HCT116 (cell line): ENCODE results near the gene UBQLN4. TPM values are rescaled to one million over a fixed set of nuclear protein-coding genes. Genes with fewer than 3 reads are reported as not detected.
A peak's percentile ranks its signal among the peaks of the same experiment; 100 is the strongest.

ENCODE experiments used
- ATAC-seq: fragments of 200-7000 bp; cut with Tn5 transposase; 2 replicates; pipeline ENCODE4 v1.9.1; 2020; ENCODE audit warnings: mild to moderate bottlenecking, moderate library complexity
- BruUV-seq: library from RNA; stranded (reverse); fragments of 400-500 nt; replicated peaks from 2 replicates; lab custom pipeline; 2021; lab: Mats Ljungman, UMichigan
- CTCF ChIA-PET: fragments of 300-600 bp; sonication (Branson Sonifier 250); formaldehyde crosslinking; loops from one replicate; lab custom pipeline; 2021; ENCODE audit warnings: antibody characterized with exemption; lab: Charles Lee
- POLR2A ChIA-PET: fragments of 300-600, 350-600 bp; sonication (Branson Sonifier 250); formaldehyde crosslinking; loops from one replicate; lab custom pipeline; 2021; ENCODE audit warnings: antibody characterized with exemption; lab: Charles Lee
- RAD21 ChIA-PET, 2 experiments: fragments of 300-600 bp; sonication (Branson Sonifier 250); formaldehyde crosslinking; loops; one replicate each; lab custom pipeline; 2023; ENCODE audit warnings: low total read pairs in 2 of 2; ENCODE audit not compliant: uncharacterized antibody in 2 of 2, unreplicated experiment in 2 of 2, low non-redundant PET in 1 of 2; lab: Charles Lee
- DNase-seq: peaks from one replicate; pipeline ENCODE4 v3.0.0-alpha.2; 2010; ENCODE audit warnings: low read depth, low spot score
- H2AFZ ChIP-seq: fragments of 200-600 bp; shearing (Covaris generic), sonication (generic); 2 replicates; pipeline ENCODE4 v1.6.1; 2017; ENCODE audit warnings: low read depth, mixed run types, mixed read lengths, antibody characterized with exemption, low read length; ENCODE audit not compliant: poor library complexity, severe bottlenecking
- H3K27ac ChIP-seq: 2 replicates; pipeline ENCODE4 v1.5.1; 2012; ENCODE audit warnings: low read depth, low read length
- H3K27me3 ChIP-seq: fragments of 200-600 bp; sonication (generic); 2 replicates; pipeline ENCODE4 v1.6.1; 2016; ENCODE audit warnings: mixed run types, low read length, mixed read lengths; ENCODE audit not compliant: insufficient read depth
- H3K36me3 ChIP-seq, 2 experiments: fragments of 200-500 bp in 1 of 2; fragments of 200-600 bp in 1 of 2; sonication (Bioruptor generic) in 1 of 2; sonication (generic) in 1 of 2; 2 replicates each; pipeline versions ENCODE4 v1.5.1 to v1.6.1; 2014 to 2016; ENCODE audit warnings: low read length in 2 of 2, inconsistent platforms in 1 of 2, mixed read lengths in 1 of 2, mixed run types in 1 of 2; ENCODE audit not compliant: insufficient read depth in 2 of 2, control insufficient read depth in 1 of 2
- H3K4me1 ChIP-seq, 2 experiments: fragments of 200-600 bp in 1 of 2; sonication (generic) in 1 of 2; 2 replicates each; pipeline versions ENCODE4 v1.5.1 to v1.6.1; 2012 to 2017; ENCODE audit warnings: low read length in 2 of 2, inconsistent platforms in 1 of 2, mild to moderate bottlenecking in 1 of 2, mixed read lengths in 1 of 2, mixed run types in 1 of 2, moderate library complexity in 1 of 2; ENCODE audit not compliant: insufficient read depth in 2 of 2, control insufficient read depth in 1 of 2
- H3K4me2 ChIP-seq: fragments of 200-600 bp; sonication (generic); 2 replicates; pipeline ENCODE4 v1.6.1; 2017; ENCODE audit warnings: mixed run types, low read length, mixed read lengths
- H3K4me3 ChIP-seq, 2 experiments: fragments of 200-600 bp in 1 of 2; sonication (generic) in 1 of 2; replicated peaks in 1 of 2; 2 replicates each; pipeline ENCODE4 v1.5.1; 2011 to 2016; ENCODE audit warnings: low read length in 2 of 2, control low read depth in 1 of 2, low read depth in 1 of 2, mild to moderate bottlenecking in 1 of 2, mixed read lengths in 1 of 2, mixed run types in 1 of 2
- H3K79me2 ChIP-seq: fragments of 200-600 bp; sonication (generic); 2 replicates; pipeline ENCODE4 v1.6.1; 2017; ENCODE audit warnings: mild to moderate bottlenecking, mixed run types, low read length, moderate library complexity, mixed read lengths; ENCODE audit not compliant: insufficient read depth
- H3K9ac ChIP-seq: fragments of 200-600 bp; sonication (generic); 2 replicates; pipeline ENCODE4 v1.6.1; 2016; ENCODE audit warnings: low read length, mixed read lengths
- H3K9me2 ChIP-seq: fragments of 200-600 bp; sonication (generic), shearing (Covaris generic); 2 replicates; pipeline ENCODE4 v1.6.1; 2017; ENCODE audit warnings: mixed run types, mild to moderate bottlenecking, moderate library complexity; ENCODE audit not compliant: insufficient read depth
- H3K9me3 ChIP-seq, 2 experiments: fragments of 200-500 bp in 1 of 2; fragments of 200-600 bp in 1 of 2; sonication (Bioruptor generic) in 1 of 2; sonication (generic) in 1 of 2; 2 replicates each; pipeline ENCODE4 v1.6.1; 2014 to 2017; ENCODE audit warnings: low read length in 2 of 2, mixed read lengths in 2 of 2, inconsistent platforms in 1 of 2, low read depth in 1 of 2, mild to moderate bottlenecking in 1 of 2, mixed run types in 1 of 2, moderate library complexity in 1 of 2; ENCODE audit not compliant: control insufficient read depth in 1 of 2, insufficient read depth in 1 of 2
- H4K20me1 ChIP-seq: fragments of 200-600 bp; sonication (generic), shearing (Covaris generic); 2 replicates; pipeline ENCODE4 v1.6.1; 2017; ENCODE audit warnings: mixed run types, mild to moderate bottlenecking, moderate library complexity; ENCODE audit not compliant: insufficient read depth
- CBX3 ChIP-seq: IDR thresholded peaks from 2 replicates; pipeline ENCODE4 v1.6.1; 2012; ENCODE audit warnings: low read depth
- EGR1 ChIP-seq: IDR thresholded peaks from 2 replicates; pipeline ENCODE4 v1.6.1; 2012; ENCODE audit warnings: low read depth
- FOSL1 ChIP-seq: IDR thresholded peaks from 2 replicates; pipeline ENCODE4 v1.6.1; 2012; ENCODE audit warnings: low read depth
- JUND ChIP-seq: IDR thresholded peaks from 2 replicates; pipeline ENCODE4 v1.6.1; 2012
- POLR2A ChIP-seq: IDR thresholded peaks from 2 replicates; pipeline ENCODE4 v1.7.0; 2011; ENCODE audit warnings: borderline replicate concordance; ENCODE audit not compliant: insufficient read depth, insufficient read length; ENCODE audit errors: extremely low read depth
- RAD21 ChIP-seq: IDR thresholded peaks from 2 replicates; pipeline ENCODE4 v1.6.1; 2012; ENCODE audit warnings: low read depth, mild to moderate bottlenecking
- SIN3A ChIP-seq: IDR thresholded peaks from 2 replicates; pipeline ENCODE4 v1.6.1; 2012; ENCODE audit warnings: low read depth
- SP1 ChIP-seq: IDR thresholded peaks from 2 replicates; pipeline ENCODE4 v1.6.1; 2012; ENCODE audit warnings: low read depth
- SRF ChIP-seq: IDR thresholded peaks from 2 replicates; pipeline ENCODE4 v1.6.1; 2012; ENCODE audit warnings: low read depth
- TCF7L2 ChIP-seq: IDR thresholded peaks from 2 replicates; pipeline ENCODE4 v1.7.0; 2011; ENCODE audit warnings: borderline replicate concordance, inconsistent platforms; ENCODE audit not compliant: insufficient read depth, insufficient read length; ENCODE audit errors: extremely low read depth
- YY1 ChIP-seq: IDR thresholded peaks from 2 replicates; pipeline ENCODE4 v1.6.1; 2011; ENCODE audit warnings: low read length, low read depth, moderate library complexity, mild to moderate bottlenecking; ENCODE audit not compliant: insufficient replicate concordance; ENCODE audit errors: extremely low read depth
- ZFX ChIP-seq: fragments of 450-650 bp; IDR thresholded peaks from 2 replicates; pipeline ENCODE4 v1.6.1; 2017
- ZNF274 ChIP-seq: fragments of 200-500 bp; sonication (Bioruptor generic); IDR thresholded peaks from 2 replicates; pipeline ENCODE4 v1.6.1; 2014; ENCODE audit warnings: mild to moderate bottlenecking, low read depth, low read length, inconsistent platforms
- intact Hi-C: fragments of 100-400 bp; cut with micrococcal nuclease; formaldehyde crosslinking; loops from 2 replicates; pipeline ENCODE4 v1.10.0; 2022
- total RNA-seq: library from RNA; stranded (reverse); gene quantifications from one replicate; pipeline ENCODE4 v1.2.1, GENCODE V29; 2021; ENCODE audit not compliant: unreplicated experiment
- TF ChIP-seq, protein P1 (sequence below): IDR thresholded peaks from 2 replicates; pipeline ENCODE4 v1.6.1; 2012
- TF ChIP-seq, protein P2 (sequence below): IDR thresholded peaks from 2 replicates; pipeline ENCODE4 v1.6.1; 2012
- TF ChIP-seq, protein P3 (sequence below), 3 experiments: fragments of 200-600 bp in 1 of 3; sonication (generic) in 1 of 3; IDR thresholded peaks in 2 of 3; conservative IDR thresholded peaks in 1 of 3; 2 replicates each; pipeline ENCODE4 v1.5.1; 2012 to 2017; ENCODE audit warnings: low read depth in 2 of 3, low read length in 2 of 3, antibody characterized with exemption in 1 of 3, borderline replicate concordance in 1 of 3, control low read depth in 1 of 3, mild to moderate bottlenecking in 1 of 3, mixed read lengths in 1 of 3, mixed run types in 1 of 3, moderate library complexity in 1 of 3; ENCODE audit not compliant: insufficient read depth in 1 of 3
- TF ChIP-seq, protein P4 (sequence below): IDR thresholded peaks from 2 replicates; pipeline ENCODE4 v1.6.1; 2012; ENCODE audit warnings: low read depth

UBQLN4 gene
- total RNA-seq, 1 experiment from 2014 or later, result 68.4 TPM

DNA sequence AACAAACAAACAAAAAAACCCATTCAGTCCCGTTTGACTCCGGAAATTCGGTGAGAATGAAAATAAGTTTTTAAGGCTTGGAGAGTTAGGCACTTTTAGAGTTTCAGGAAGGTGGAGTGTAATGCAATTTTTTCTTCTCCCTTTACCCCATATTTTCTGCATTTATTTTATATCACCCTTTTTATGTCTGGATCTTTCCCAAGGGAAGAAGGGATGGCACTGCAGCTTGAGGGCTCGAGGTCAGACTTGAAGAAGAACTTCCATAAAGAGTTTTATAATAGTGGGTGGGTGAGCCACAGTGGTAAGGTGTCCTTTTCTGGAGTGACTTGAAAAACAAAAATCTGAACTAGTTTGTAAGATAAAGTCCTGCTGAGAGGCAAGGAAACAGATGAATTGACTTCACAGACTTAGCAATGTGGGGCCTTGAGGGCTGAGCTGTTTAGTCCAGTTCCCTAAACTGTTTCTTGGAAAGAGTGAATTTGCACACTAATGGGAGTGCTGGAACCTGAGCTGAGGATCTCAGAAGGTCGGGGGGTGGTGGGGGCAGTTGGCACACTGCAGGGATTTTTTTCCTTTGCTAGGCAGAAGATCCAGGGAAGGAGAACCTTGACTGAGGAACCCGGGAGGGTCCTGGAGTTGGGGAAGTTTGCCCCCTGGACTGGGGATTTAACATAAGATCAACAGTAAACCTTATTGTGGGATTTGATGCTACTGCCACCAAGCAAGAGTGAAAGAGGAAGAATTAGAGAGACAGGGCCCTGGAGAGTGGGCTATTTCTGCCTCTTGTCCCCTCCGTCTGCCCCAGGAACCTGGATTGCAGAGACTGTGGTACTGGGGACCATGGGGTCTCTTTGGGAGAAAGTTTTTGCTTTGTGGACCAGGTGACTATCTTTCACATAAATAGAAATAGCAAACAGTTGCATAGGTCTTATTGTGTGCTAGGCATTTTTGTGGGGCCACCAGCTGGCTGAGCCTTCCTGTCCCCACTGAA, 30.5 kb upstream of the UBQLN4 start:
- H3K4me1 ChIP-seq, result peaks cover 14 to 33% of the 10 kb centered on the region in 2 experiments; a peak in 3 of 4 replicates
- TF ChIP-seq SIN3A (no peak), EGR1 (no peak), ZNF274 (no peak), TCF7L2 (no peak), SP1 (no peak), JUND (no peak), SRF (no peak), FOSL1 (no peak), POLR2A (no peak), RAD21 (no peak), ZFX (no peak), CBX3 (no peak), YY1 (no peak)
- TF ChIP-seq, protein P1, sequence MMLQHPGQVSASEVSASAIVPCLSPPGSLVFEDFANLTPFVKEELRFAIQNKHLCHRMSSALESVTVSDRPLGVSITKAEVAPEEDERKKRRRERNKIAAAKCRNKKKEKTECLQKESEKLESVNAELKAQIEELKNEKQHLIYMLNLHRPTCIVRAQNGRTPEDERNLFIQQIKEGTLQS, result no peak
- TF ChIP-seq, protein P2, sequence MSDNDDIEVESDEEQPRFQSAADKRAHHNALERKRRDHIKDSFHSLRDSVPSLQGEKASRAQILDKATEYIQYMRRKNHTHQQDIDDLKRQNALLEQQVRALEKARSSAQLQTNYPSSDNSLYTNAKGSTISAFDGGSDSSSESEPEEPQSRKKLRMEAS, result no peak
- TF ChIP-seq, protein P3, sequence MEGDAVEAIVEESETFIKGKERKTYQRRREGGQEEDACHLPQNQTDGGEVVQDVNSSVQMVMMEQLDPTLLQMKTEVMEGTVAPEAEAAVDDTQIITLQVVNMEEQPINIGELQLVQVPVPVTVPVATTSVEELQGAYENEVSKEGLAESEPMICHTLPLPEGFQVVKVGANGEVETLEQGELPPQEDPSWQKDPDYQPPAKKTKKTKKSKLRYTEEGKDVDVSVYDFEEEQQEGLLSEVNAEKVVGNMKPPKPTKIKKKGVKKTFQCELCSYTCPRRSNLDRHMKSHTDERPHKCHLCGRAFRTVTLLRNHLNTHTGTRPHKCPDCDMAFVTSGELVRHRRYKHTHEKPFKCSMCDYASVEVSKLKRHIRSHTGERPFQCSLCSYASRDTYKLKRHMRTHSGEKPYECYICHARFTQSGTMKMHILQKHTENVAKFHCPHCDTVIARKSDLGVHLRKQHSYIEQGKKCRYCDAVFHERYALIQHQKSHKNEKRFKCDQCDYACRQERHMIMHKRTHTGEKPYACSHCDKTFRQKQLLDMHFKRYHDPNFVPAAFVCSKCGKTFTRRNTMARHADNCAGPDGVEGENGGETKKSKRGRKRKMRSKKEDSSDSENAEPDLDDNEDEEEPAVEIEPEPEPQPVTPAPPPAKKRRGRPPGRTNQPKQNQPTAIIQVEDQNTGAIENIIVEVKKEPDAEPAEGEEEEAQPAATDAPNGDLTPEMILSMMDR (IDR thresholded peaks at IDR 0.05 in 2 of 3, conservative IDR thresholded peaks at IDR 0.05 in 1 of 3; ENCODE audit: borderline replicate concordance in 1 of 3, insufficient read depth in 1 of 3, low read depth in 2 of 3, low read length in 2 of 3), result no peak
- TF ChIP-seq, protein P4, sequence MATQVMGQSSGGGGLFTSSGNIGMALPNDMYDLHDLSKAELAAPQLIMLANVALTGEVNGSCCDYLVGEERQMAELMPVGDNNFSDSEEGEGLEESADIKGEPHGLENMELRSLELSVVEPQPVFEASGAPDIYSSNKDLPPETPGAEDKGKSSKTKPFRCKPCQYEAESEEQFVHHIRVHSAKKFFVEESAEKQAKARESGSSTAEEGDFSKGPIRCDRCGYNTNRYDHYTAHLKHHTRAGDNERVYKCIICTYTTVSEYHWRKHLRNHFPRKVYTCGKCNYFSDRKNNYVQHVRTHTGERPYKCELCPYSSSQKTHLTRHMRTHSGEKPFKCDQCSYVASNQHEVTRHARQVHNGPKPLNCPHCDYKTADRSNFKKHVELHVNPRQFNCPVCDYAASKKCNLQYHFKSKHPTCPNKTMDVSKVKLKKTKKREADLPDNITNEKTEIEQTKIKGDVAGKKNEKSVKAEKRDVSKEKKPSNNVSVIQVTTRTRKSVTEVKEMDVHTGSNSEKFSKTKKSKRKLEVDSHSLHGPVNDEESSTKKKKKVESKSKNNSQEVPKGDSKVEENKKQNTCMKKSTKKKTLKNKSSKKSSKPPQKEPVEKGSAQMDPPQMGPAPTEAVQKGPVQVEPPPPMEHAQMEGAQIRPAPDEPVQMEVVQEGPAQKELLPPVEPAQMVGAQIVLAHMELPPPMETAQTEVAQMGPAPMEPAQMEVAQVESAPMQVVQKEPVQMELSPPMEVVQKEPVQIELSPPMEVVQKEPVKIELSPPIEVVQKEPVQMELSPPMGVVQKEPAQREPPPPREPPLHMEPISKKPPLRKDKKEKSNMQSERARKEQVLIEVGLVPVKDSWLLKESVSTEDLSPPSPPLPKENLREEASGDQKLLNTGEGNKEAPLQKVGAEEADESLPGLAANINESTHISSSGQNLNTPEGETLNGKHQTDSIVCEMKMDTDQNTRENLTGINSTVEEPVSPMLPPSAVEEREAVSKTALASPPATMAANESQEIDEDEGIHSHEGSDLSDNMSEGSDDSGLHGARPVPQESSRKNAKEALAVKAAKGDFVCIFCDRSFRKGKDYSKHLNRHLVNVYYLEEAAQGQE, result no peak
- TF ChIP-seq, all 23 proteins: peak for 0
- peak overlapping the region; percentile 96 for H3K4me2 ChIP-seq
- H3K9me2 ChIP-seq, result no peaks in the 10 kb centered on the region
- H3K27me3 ChIP-seq, result no peaks in the 10 kb centered on the region
- no peak overlapping the region for H3K27ac ChIP-seq
- ChIA-PET CTCF (interaction anchor here (0.8 to 1.1 kb wide), 2 partner anchors 18 to 46 kb away, joined by 3 read pairs; no protein-coding TSS in a partner anchor), POLR2A (no interaction called here), RAD21 (interaction anchor here in 1 of 2 experiments (0.5 kb wide), 1 partner anchor 43 kb away, joined by 3 read pairs; no protein-coding TSS in a partner anchor)
- BruUV-seq, result TSS peak; percentile 66
- no peak for DNase-seq
- intact Hi-C loops, result no loop called here
- no peaks in the 10 kb centered on the region for H3K79me2 ChIP-seq
- H3K9me3 ChIP-seq, result no peaks in the 10 kb centered on the region
- H4K20me1 ChIP-seq, result no peaks in the 10 kb centered on the region
- ATAC-seq, result no peak
- H3K4me3 ChIP-seq, result peak overlapping the region; percentile 73 to 81; a peak in 1 of 4 replicates
- H3K9ac ChIP-seq, result no peak overlapping the region
- no peaks in the 10 kb centered on the region for H3K36me3 ChIP-seq
- H2AFZ ChIP-seq, result no peak overlapping the region
